H54 (cell line): ENCODE data around the gene RPS15.

Experiments
- DNase-seq: peaks from one replicate; pipeline ENCODE4 v3.0.0; 2011; ENCODE audit warnings: low spot score, mixed read lengths; ENCODE audit not compliant: insufficient read length
- FAIRE-seq: peaks from 3 replicates; lab custom pipeline; 2011; peaks lifted over from hg19 to GRCh38; lab: Jason Lieb, UNC
- POLR2A ChIP-seq: IDR thresholded peaks from 2 replicates; pipeline ENCODE4 v1.6.1; 2011; ENCODE audit warnings: low read depth, mild to moderate bottlenecking, low read length

Gene RPS15

GRCh38 chr19:1396768-1397679 lies 41.2 kb upstream of the RPS15 start:
- DNase-seq, result no peak
- FAIRE-seq, result no peak
- TF ChIP-seq POLR2A, result no peak

GRCh38 chr19:1397838-1398237 lies 40.4 kb upstream of the RPS15 start:
- FAIRE-seq (no peak), DNase-seq (no peak)
- TF ChIP-seq POLR2A, result no peak

GRCh38 chr19:1399079-1399478 lies 39.1 kb upstream of the RPS15 start:
- no peak for TF ChIP-seq POLR2A
- FAIRE-seq (no peak), DNase-seq (no peak)

GRCh38 chr19:1399745-1400144 lies 38.5 kb upstream of the RPS15 start:
- FAIRE-seq (no peak), DNase-seq (no peak)
- TF ChIP-seq POLR2A, result no peak

- no peak for TF ChIP-seq POLR2A
- no peak for DNase-seq
- no peak for FAIRE-seq
These were observed 37.7 kb upstream of the RPS15 start for GRCh38 chr19:1400281-1401137.

- FAIRE-seq (no peak), DNase-seq (no peak)
- TF ChIP-seq POLR2A, result peak; percentile 68
These were observed 36.9 kb upstream of the RPS15 start, which contains the start of gene GAMT for GRCh38 chr19:1401138-1401888. Gene GAMT, minus strand, starts transcription at chr19:1401542. Its CDS starts 66 bp downstream, at chr19:1401476.

- no peak for TF ChIP-seq POLR2A
- no peak for DNase-seq
- no peak for FAIRE-seq
These were observed 36.3 kb upstream of the RPS15 start for GRCh38 chr19:1401889-1402217.

- no peak for DNase-seq
- TF ChIP-seq POLR2A, result no peak
- no peak for FAIRE-seq
These were observed 35.7 kb upstream of the RPS15 start for GRCh38 chr19:1402411-1403070.

GRCh38 chr19:1406774-1407527 lies 31.2 kb upstream of the RPS15 start:
- peak; percentile 96 for DNase-seq
- peak; percentile 66 for TF ChIP-seq POLR2A
- peak; percentile 15 for FAIRE-seq

GRCh38 chr19:1407528-1408299 lies 30.5 kb upstream of the RPS15 start, which contains the start of gene DAZAP1:
Gene DAZAP1, plus strand, starts transcription at chr19:1407586. Its CDS starts 188 bp downstream, at chr19:1407774.
- FAIRE-seq (no peak), DNase-seq (no peak)
- no peak for TF ChIP-seq POLR2A

- no peak for DNase-seq
- FAIRE-seq, result no peak
- TF ChIP-seq POLR2A, result no peak
These were observed 29.6 kb upstream of the RPS15 start for GRCh38 chr19:1408300-1409203.
